Non-pigmented ciliary epithelial cell (primary cell): Measurements from ENCODE around the gene PLIN3.
"Not testable (repeated sequence)": the region's sequence is repeated elsewhere in the genome, so short reads cannot be mapped to it uniquely, and the experiment has no call there.

Experiments used
- DNase-seq: peaks from one replicate; pipeline ENCODE4 v3.0.0-alpha.2; 2010; ENCODE audit warnings: low read depth

PLIN3 gene

GRCh38 chr19:4807188-4807587 is 60.3 kb downstream of the PLIN3 start:
- DNase-seq, result no peak

DNA sequence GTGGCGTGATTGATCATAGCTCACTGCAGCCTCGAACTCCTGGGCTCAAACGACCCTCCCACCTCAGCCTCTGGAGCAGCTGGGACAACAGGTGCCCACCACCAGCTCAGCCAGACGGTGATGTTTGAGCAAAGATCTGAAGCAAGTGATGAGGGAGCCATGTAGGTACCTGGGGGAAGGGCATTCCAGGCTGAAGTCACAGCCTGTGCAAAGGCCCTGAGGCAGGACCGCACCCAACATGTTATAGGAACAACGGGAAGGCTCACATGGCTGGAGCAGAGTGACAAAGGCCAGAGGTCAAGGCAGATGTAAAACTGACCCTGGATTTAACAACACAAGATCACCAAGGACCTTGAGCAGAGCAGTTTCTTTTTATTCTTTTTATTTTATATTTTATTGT is 61.1 kb downstream of the PLIN3 start:
- DNase-seq, result no peak

- DNase-seq, result not testable (repeated sequence)
Measured at GRCh38 chr19:4805140-4805539, 62.3 kb downstream of the PLIN3 start.

DNA sequence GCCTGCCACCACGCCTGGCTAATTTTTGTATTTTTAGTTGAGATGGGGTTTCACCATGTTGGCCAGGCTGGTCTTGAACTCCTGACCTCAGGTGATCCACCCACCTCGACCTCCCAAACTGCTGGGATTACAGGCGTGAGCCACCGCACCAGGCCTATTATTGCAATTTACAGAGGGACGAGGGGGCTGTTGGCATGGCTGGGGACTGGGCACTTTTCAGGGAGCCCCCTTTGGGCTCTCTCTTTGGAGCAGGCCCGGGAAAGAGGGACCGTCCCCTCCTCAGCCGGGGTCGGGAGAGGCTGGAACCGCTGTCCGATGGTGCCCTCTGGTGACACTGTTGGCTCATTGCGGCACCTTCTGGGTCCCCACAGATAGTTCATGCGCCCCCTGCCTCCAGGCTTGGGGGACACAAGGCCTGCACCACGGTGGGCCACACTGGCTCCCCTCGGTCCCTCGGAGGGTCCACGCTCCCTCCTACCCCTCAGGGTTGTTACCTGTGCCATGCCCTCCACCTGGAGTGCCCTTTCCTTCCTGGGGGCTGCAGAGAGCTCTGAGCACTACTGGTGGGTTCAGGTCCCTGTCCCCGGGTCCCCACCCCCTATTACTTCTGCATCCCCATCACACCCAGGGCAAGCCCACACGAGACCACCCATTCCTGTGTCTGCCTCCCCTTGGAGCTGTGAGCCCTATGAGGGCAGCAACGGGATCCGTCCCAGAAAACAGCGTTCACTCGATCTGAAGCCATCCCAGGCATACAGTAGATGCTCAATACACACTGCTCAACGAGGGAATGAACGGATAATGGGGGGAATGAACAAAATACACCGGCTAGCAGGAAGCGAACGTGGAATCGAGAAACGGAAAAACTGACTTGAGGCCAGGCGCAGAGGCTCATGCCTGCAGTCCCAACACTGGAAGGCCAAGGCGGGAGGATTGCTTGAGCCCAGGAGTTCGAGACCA is 63.5 kb downstream of the PLIN3 start:
- no peak for DNase-seq

GRCh38 chr19:4802711-4803110 is 64.8 kb downstream of the PLIN3 start:
- DNase-seq, result no peak

DNA sequence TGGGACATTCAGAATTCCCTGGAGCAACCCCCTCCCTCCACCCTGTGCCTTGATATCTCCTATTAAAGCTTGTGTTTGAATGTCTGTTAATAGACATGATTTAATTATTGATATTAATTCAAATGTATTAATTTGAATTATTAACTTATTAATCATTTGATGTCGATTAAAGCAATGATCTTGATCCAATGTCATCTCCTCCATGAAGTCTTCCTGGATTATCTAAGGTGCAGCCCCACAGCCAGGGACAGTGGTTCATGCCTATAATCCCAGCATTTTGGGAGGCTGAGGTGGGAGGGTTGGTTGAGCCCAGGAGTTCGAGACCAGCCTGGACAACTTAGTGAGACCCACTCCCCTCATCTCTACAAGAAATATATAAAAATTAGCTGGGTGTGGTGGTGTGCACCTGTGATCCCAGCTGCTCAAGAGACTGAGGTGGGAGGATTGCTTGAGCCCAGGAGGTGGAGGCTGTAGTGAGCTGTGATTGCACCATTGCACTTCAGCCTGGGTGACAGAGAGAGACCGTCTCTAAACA is 66.3 kb downstream of the PLIN3 start:
- DNase-seq, result no peak

DNA sequence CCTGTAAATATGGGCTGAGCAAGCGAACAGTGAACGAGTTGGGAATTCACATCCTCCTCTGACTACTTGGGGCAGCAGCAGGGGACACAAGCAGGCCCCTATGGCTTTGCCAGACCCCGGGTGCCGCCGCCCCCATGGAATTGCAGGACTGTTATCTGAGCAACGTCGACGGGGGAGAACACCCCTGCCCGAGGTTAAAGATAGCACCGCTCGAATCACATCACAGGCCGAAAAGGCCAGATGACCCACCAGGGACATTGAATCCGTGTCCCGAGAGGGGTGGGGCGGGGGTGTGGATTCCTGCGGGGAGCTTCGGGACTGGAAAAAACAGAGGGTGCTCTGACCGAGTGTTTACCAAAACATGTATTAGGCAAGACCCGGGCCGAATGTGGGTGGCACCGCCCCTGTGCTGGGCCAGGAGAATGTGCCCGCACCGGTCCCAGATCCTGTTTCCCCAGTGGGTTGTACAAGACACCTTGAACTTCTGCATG is 66.8 kb downstream of the PLIN3 start:
- no peak for DNase-seq

DNA sequence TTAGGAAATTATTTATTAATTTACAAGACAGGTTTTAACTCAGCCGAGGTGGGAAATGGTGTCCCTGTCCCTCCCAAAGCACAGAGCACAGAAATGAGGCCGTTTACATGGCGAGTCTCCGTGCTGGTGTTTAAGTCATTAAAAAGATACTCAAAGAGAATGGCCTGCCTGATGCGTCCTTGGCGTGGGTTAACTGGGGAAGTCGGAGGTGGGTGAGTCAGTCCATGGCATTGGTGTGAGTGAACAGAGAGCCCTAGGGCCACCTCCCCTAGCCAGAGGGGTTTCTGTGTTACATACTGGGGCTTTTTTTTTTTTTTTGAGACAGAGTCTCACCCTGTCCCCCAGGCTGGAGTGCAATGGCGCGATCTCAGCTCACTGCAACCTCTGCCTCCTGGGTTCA is 72.1 kb downstream of the PLIN3 start:
- DNase-seq, result no peak

GRCh38 chr19:4794971-4795370 is 72.5 kb downstream of the PLIN3 start:
- DNase-seq, result no peak

- DNase-seq, result not testable (repeated sequence)
Measured at GRCh38 chr19:4793278-4793677, 74.2 kb downstream of the PLIN3 start.

GRCh38 chr19:4792866-4793195 is 74.6 kb downstream of the PLIN3 start:
- not testable (repeated sequence) for DNase-seq

DNA sequence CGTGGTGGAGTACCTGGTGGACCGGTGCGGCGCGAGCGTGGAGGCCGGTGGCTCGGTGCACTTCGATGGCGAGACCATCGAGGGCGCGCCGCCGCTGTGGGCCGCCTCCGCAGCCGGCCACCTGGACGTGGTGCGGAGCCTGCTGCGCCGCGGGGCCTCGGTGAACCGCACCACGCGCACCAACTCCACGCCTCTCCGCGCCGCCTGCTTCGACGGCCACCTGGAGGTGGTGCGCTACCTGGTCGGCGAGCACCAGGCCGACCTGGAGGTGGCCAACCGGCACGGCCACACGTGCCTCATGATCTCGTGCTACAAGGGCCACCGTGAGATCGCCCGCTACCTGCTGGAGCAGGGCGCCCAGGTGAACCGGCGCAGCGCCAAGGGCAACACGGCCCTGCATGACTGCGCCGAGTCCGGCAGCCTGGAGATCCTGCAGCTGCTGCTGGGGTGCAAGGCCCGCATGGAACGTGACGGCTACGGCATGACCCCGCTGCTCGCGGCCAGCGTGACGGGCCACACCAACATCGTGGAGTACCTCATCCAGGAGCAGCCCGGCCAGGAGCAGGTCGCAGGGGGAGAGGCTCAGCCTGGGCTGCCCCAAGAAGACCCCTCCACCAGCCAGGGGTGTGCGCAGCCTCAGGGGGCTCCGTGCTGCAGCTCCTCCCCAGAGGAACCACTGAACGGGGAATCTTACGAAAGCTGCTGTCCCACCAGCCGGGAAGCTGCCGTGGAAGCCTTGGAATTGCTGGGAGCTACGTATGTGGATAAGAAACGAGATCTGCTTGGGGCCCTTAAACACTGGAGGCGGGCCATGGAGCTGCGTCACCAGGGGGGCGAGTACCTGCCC is 75.2 kb downstream of the PLIN3 start:
- DNase-seq, result not testable (repeated sequence)

GRCh38 chr19:4791183-4792018 is 76.1 kb downstream of the PLIN3 start, which contains the start of gene FEM1A:
TSS of gene FEM1A (plus strand) at chr19:4791734. CDS start at chr19:4791855, 121 bp downstream.
- DNase-seq, result peak; percentile 100
